Sigmoid colon (tissue), 7 donors: ENCODE results near the gene BANP. TPM values are rescaled to one million over a fixed set of nuclear protein-coding genes. Genes with fewer than 3 reads are reported as not detected.

Experiments
- DNase-seq: peaks from one replicate; pipeline ENCODE4 v3.0.0-alpha.2; 2019
- H3K27ac ChIP-seq, 4 donors: fragments of 200-600 bp; sonication (generic); one replicate each; pipeline ENCODE4 v1.5.1; 2016 to 2019; ENCODE audit warnings: mild to moderate bottlenecking in 1 of 4
- H3K27me3 ChIP-seq, 3 donors: fragments of 200-600 bp; sonication (generic); one replicate each; pipeline ENCODE4 v1.5.1; 2019; ENCODE audit warnings: mild to moderate bottlenecking in 1 of 3
- H3K36me3 ChIP-seq, 4 donors: fragments of 200-600 bp; sonication (generic); one replicate each; pipeline ENCODE4 v1.5.1; 2016 to 2019
- H3K4me1 ChIP-seq, 4 donors: fragments of 200-600 bp; sonication (generic); one replicate each; pipeline ENCODE4 v1.5.1; 2017 to 2019
- H3K4me3 ChIP-seq, 4 donors: fragments of 200-600 bp; sonication (generic); one replicate each; pipeline ENCODE4 v1.5.1; 2017 to 2019; ENCODE audit warnings: mild to moderate bottlenecking in 2 of 4, moderate library complexity in 1 of 4
- H3K9me3 ChIP-seq, 4 donors: fragments of 200-600 bp in 3 of 4; sonication (generic) in 3 of 4; one replicate each; pipeline versions ENCODE4 v1.5.1 to v1.6.1; 2013 to 2019
- CTCF ChIP-seq, 4 experiments: fragments of 450-650 bp in 3 of 4; fragments of 200-600 bp in 1 of 4; IDR thresholded peaks; one replicate each; pipeline ENCODE4 v1.5.1; 2016 to 2019; ENCODE audit warnings: antibody characterized with exemption in 4 of 4, mild to moderate bottlenecking in 3 of 4, moderate library complexity in 2 of 4
- EP300 ChIP-seq, 4 donors: sonication (generic); formaldehyde crosslinking; IDR thresholded peaks; one replicate each; pipeline ENCODE4 v1.6.1; 2017; ENCODE audit warnings: antibody characterized with exemption in 4 of 4
- POLR2A ChIP-seq, 2 donors: fragments of 450-650 bp; IDR thresholded peaks; one replicate each; pipeline ENCODE4 v1.6.1; 2016; ENCODE audit warnings: antibody characterized with exemption in 2 of 2, mild to moderate bottlenecking in 2 of 2, moderate library complexity in 2 of 2
- POLR2AphosphoS5 ChIP-seq, 4 donors: sonication (generic); formaldehyde crosslinking; IDR thresholded peaks; one replicate each; pipeline ENCODE4 v1.6.1; 2017; ENCODE audit warnings: antibody characterized with exemption in 4 of 4
- WGBS, 2 donors: extraction: QIAGEN DNeasy Blood & Tissue Kit; methylation state at CpG; one replicate each; pipeline ENCODE4 v1.1.7; 2013; 5-methylcytosine and 5-hydroxymethylcytosine counted together
- intact Hi-C: fragments of 100-400 bp; cut with DNase I; formaldehyde crosslinking; loops from one replicate; pipeline ENCODE4 v1.15.1; 2023
- polyA plus RNA-seq, 3 donors: library from polyadenylated mRNA; stranded (reverse); fragments of 200-250 nt; gene quantifications; one replicate each; pipeline ENCODE4 v1.2.3, GENCODE V29; 2013
- total RNA-seq, 4 donors: library from RNA; depleted of rRNA; stranded (reverse); fragments of >200 nt; gene quantifications; one replicate each; pipeline ENCODE4 v1.1.0, GENCODE V29; 2016
- donor health status: healthy with polysubstance abuse.
- donor health status: Bipolar disorder and iron deficiency.
- donor health status: healthy.

The BANP gene
- total and polyA plus RNA-seq, 7 donors = 8.4 to 31.0 (median 17.4) TPM

GRCh38 chr16:88064011-88064888 lies 113.0 kb downstream of the BANP start:
- no peak for DNase-seq
- Histone ChIP-seq H3K4me1 (peaks cover 0 to 23% (median 22%) of the 10 kb centered on the region in 4 donors), H3K9me3 (no peaks in the 10 kb centered on the region), H3K27ac (no peak overlapping the region), H3K4me3 (no peak overlapping the region), H3K27me3 (no peaks in the 10 kb centered on the region), H3K36me3 (peaks cover 0 to 7% (median 1%) of the 10 kb centered on the region in 4 donors)
- intact Hi-C loops = no loop called here
- 96 to 97% methylated on average over 31 of the region's 31 CpGs for WGBS, 2 donors
- TF ChIP-seq POLR2A (IDR thresholded peaks at IDR 0.05) (no peak), CTCF (IDR thresholded peaks at IDR 0.05) (no peak), EP300 (IDR thresholded peaks at IDR 0.05) (no peak), POLR2AphosphoS5 (IDR thresholded peaks at IDR 0.05) (no peak)

- Histone ChIP-seq H3K4me3 (no peak overlapping the region), H3K9me3 (no peaks in the 10 kb centered on the region), H3K4me1 (peaks cover 0 to 23% (median 22%) of the 10 kb centered on the region in 4 donors), H3K27ac (no peak overlapping the region), H3K27me3 (no peaks in the 10 kb centered on the region), H3K36me3 (peaks cover 0 to 11% (median 6%) of the 10 kb centered on the region in 4 donors)
- DNase-seq = no peak
- no peak for TF ChIP-seq CTCF (IDR thresholded peaks at IDR 0.05)
- TF ChIP-seq EP300 (IDR thresholded peaks at IDR 0.05) = no peak
- TF ChIP-seq POLR2AphosphoS5 (IDR thresholded peaks at IDR 0.05) = no peak
- no peak for TF ChIP-seq POLR2A (IDR thresholded peaks at IDR 0.05)
- 96% methylated on average over 19 of the region's 19 CpGs for WGBS, 2 donors
- intact Hi-C loops = no loop called here
Observed at GRCh38 chr16:88064889-88065746, 113.9 kb downstream of the BANP start.

- Histone ChIP-seq H3K27me3 (no peaks in the 10 kb centered on the region), H3K4me3 (no peak overlapping the region), H3K27ac (no peak overlapping the region), H3K36me3 (peaks cover 0 to 17% (median 6%) of the 10 kb centered on the region in 4 donors), H3K4me1 (peaks cover 0 to 23% (median 22%) of the 10 kb centered on the region in 4 donors), H3K9me3 (no peaks in the 10 kb centered on the region)
- 85 to 89% methylated on average over 15 of the region's 15 CpGs for WGBS, 2 donors
- intact Hi-C loops = no loop called here
- no peak for TF ChIP-seq CTCF (IDR thresholded peaks at IDR 0.05)
- TF ChIP-seq POLR2A (IDR thresholded peaks at IDR 0.05) = no peak
- no peak for TF ChIP-seq EP300 (IDR thresholded peaks at IDR 0.05)
- TF ChIP-seq POLR2AphosphoS5 (IDR thresholded peaks at IDR 0.05) = no peak
- no peak for DNase-seq
Observed at GRCh38 chr16:88065747-88066142, 114.5 kb downstream of the BANP start.

GRCh38 chr16:88066234-88066633 lies 115.0 kb downstream of the BANP start:
- Histone ChIP-seq H3K9me3 (no peaks in the 10 kb centered on the region), H3K27ac (no peak overlapping the region), H3K4me3 (no peak overlapping the region), H3K27me3 (no peaks in the 10 kb centered on the region), H3K4me1 (peaks cover 0 to 23% (median 22%) of the 10 kb centered on the region in 4 donors), H3K36me3 (peaks cover 0 to 20% (median 5%) of the 10 kb centered on the region in 4 donors)
- intact Hi-C loops = no loop called here
- DNase-seq = no peak
- TF ChIP-seq CTCF (IDR thresholded peaks at IDR 0.05) = no peak
- no peak for TF ChIP-seq POLR2A (IDR thresholded peaks at IDR 0.05)
- no peak for TF ChIP-seq EP300 (IDR thresholded peaks at IDR 0.05)
- no peak for TF ChIP-seq POLR2AphosphoS5 (IDR thresholded peaks at IDR 0.05)
- 75 to 82% methylated on average over 10 of the region's 10 CpGs for WGBS, 2 donors
